ENCODE measurements around the gene RAB11FIP2. TPM values are rescaled to one million over a fixed set of nuclear protein-coding genes. Genes with fewer than 3 reads are reported as not detected.

RAB11FIP2 gene
- total RNA-seq, 1 donor from 2014 or later, result 17.4 TPM

DNA sequence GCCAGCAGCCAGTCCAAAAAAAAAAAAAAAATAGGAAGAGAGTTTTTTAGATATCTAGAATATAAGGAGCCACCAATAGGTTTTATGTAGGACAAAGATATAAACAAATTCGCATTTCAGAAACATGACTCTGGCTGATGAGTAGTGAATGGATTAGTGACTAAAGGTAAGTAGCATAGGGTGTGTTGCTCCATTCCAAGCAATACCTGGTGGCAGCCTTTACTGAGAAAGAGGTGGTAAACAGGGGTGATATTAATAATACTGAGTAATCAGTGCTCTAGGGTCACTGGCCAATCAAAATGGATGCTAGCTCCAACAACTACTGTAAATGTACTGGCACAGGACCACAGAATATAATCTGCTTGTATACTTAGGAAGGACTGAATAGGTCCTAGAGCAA is 45.5 kb upstream of the RAB11FIP2 start:
- H3K9me3 Mint-ChIP-seq (ENCODE audit: unreplicated experiment), result peaks cover 5% of the 10 kb centered on the region
- H3K4me2 ChIP-seq (ENCODE audit: low read length), result no peak overlapping the region
- TF ChIP-seq, protein P1, sequence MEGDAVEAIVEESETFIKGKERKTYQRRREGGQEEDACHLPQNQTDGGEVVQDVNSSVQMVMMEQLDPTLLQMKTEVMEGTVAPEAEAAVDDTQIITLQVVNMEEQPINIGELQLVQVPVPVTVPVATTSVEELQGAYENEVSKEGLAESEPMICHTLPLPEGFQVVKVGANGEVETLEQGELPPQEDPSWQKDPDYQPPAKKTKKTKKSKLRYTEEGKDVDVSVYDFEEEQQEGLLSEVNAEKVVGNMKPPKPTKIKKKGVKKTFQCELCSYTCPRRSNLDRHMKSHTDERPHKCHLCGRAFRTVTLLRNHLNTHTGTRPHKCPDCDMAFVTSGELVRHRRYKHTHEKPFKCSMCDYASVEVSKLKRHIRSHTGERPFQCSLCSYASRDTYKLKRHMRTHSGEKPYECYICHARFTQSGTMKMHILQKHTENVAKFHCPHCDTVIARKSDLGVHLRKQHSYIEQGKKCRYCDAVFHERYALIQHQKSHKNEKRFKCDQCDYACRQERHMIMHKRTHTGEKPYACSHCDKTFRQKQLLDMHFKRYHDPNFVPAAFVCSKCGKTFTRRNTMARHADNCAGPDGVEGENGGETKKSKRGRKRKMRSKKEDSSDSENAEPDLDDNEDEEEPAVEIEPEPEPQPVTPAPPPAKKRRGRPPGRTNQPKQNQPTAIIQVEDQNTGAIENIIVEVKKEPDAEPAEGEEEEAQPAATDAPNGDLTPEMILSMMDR (IDR thresholded peaks at IDR 0.05; ENCODE audit: insufficient read depth, low read depth, low read length), result no peak
- no peak for TF ChIP-seq EZH2 (IDR thresholded peaks at IDR 0.05; ENCODE audit: insufficient read depth, low read length)
- no peak overlapping the region for H3K27ac Mint-ChIP-seq (ENCODE audit: unreplicated experiment)
- H3K27ac ChIP-seq (ENCODE audit: low read depth, low read length), result no peak overlapping the region
- H3K9me3 ChIP-seq (ENCODE audit: insufficient read depth, low read depth, low read length), result no peaks in the 10 kb centered on the region
- H3K4me3 Mint-ChIP-seq (ENCODE audit: unreplicated experiment), result no peak overlapping the region
- H3K4me1 ChIP-seq (ENCODE audit: insufficient read depth, low read length), result no peaks in the 10 kb centered on the region
- H3K79me2 ChIP-seq (ENCODE audit: insufficient read depth, low read length), result no peaks in the 10 kb centered on the region
- no peaks in the 10 kb centered on the region for H4K20me1 ChIP-seq (ENCODE audit: insufficient read depth, low read length)
- peaks cover 12% of the 10 kb centered on the region for H3K27me3 Mint-ChIP-seq (ENCODE audit: low read depth, unreplicated experiment)
- FAIRE-seq, result no peak
- no peak overlapping the region for H3K9ac ChIP-seq (ENCODE audit: low read length)
- H3K4me1 Mint-ChIP-seq (ENCODE audit: low read depth, unreplicated experiment), result peaks cover 4% of the 10 kb centered on the region
- H3K4me3 ChIP-seq (ENCODE audit: insufficient read depth, low read depth, low read length), result no peak overlapping the region
- H3K27me3 ChIP-seq (ENCODE audit: insufficient read depth, low read length), result no peaks in the 10 kb centered on the region
- no peaks in the 10 kb centered on the region for H3K36me3 ChIP-seq (ENCODE audit: insufficient read depth, low read length)
- no peak overlapping the region for H2AFZ ChIP-seq (ENCODE audit: low read depth, low read length)
- DNase-seq (ENCODE audit: low read depth), result no peak
- H3K36me3 Mint-ChIP-seq (ENCODE audit: low read depth, unreplicated experiment), result no peaks in the 10 kb centered on the region

DNA sequence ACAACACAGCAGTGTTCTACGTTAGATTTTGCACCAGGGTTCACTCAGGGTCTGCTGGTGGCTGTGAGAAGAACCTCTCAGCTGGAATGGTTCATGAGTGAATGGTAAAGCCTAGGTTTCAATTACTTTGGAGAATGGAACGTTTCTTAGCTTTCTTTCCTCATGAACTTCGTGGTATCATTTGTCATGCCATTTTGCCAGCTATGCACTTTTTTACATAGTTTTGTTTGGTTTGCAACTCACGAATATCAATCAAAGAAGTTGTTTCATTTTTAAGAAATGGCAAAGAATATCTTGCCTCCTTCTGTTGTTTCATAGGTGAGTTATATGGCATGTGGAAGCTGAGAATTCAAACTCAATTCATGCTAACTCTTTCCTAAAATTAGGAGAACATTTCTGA is 34.1 kb upstream of the RAB11FIP2 start:
- Histone ChIP-seq H3K79me2 (ENCODE audit: insufficient read depth, low read length) (no peaks in the 10 kb centered on the region), H4K20me1 (ENCODE audit: insufficient read depth, low read length) (no peaks in the 10 kb centered on the region), H3K27me3 (ENCODE audit: insufficient read depth, low read length) (no peaks in the 10 kb centered on the region), H2AFZ (ENCODE audit: low read depth, low read length) (no peak overlapping the region), H3K4me2 (ENCODE audit: low read length) (no peak overlapping the region), H3K9me3 (ENCODE audit: insufficient read depth, low read depth, low read length) (no peaks in the 10 kb centered on the region), H3K36me3 (ENCODE audit: insufficient read depth, low read length) (no peaks in the 10 kb centered on the region), H3K4me1 (ENCODE audit: insufficient read depth, low read length) (no peaks in the 10 kb centered on the region), H3K27ac (ENCODE audit: low read depth, low read length) (no peak overlapping the region), H3K9ac (ENCODE audit: low read length) (no peak overlapping the region), H3K4me3 (ENCODE audit: insufficient read depth, low read depth, low read length) (no peak overlapping the region)
- DNase-seq (ENCODE audit: low read depth) (no peak), FAIRE-seq (no peak)
- Mint-ChIP-seq H3K4me1 (ENCODE audit: low read depth, unreplicated experiment) (no peaks in the 10 kb centered on the region), H3K9me3 (ENCODE audit: unreplicated experiment) (peaks cover 8% of the 10 kb centered on the region), H3K36me3 (ENCODE audit: low read depth, unreplicated experiment) (no peaks in the 10 kb centered on the region), H3K27me3 (ENCODE audit: low read depth, unreplicated experiment) (no peaks in the 10 kb centered on the region), H3K27ac (ENCODE audit: unreplicated experiment) (no peak overlapping the region), H3K4me3 (ENCODE audit: unreplicated experiment) (no peak overlapping the region)
- TF ChIP-seq, protein P1 (IDR thresholded peaks at IDR 0.05; ENCODE audit: insufficient read depth, low read depth, low read length), result no peak
- no peak for TF ChIP-seq EZH2 (IDR thresholded peaks at IDR 0.05; ENCODE audit: insufficient read depth, low read length)

DNA sequence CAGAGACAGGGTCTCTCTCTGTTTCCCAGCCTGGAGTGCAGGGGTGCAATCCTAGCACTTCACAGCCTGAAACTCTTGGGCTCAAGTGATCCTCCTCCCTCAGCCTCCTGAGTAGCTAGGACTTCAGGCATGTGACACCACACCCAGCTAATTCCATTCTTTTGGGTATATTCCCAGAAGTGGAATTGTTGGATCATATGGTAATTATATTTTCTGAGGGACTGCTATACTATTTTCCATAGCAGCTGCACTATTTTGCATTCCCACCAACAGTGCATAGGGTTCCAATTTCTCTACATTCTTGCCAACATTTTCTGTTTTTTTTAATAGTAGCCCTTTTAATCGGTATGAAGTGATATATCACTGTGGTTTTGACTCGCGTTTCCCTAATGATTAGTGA is 30.0 kb upstream of the RAB11FIP2 start:
- no peaks in the 10 kb centered on the region for H3K4me1 Mint-ChIP-seq (ENCODE audit: low read depth, unreplicated experiment)
- H3K36me3 ChIP-seq (ENCODE audit: insufficient read depth, low read length), result no peaks in the 10 kb centered on the region
- no peak overlapping the region for H3K27ac Mint-ChIP-seq (ENCODE audit: unreplicated experiment)
- H4K20me1 ChIP-seq (ENCODE audit: insufficient read depth, low read length), result no peaks in the 10 kb centered on the region
- TF ChIP-seq, protein P1 (IDR thresholded peaks at IDR 0.05; ENCODE audit: insufficient read depth, low read depth, low read length), result no peak
- TF ChIP-seq EZH2 (IDR thresholded peaks at IDR 0.05; ENCODE audit: insufficient read depth, low read length), result no peak
- H3K9ac ChIP-seq (ENCODE audit: low read length), result no peak overlapping the region
- FAIRE-seq, result no peak
- no peak for DNase-seq (ENCODE audit: low read depth)
- H3K27ac ChIP-seq (ENCODE audit: low read depth, low read length), result no peak overlapping the region
- no peaks in the 10 kb centered on the region for H3K36me3 Mint-ChIP-seq (ENCODE audit: low read depth, unreplicated experiment)
- H2AFZ ChIP-seq (ENCODE audit: low read depth, low read length), result no peak overlapping the region
- H3K9me3 Mint-ChIP-seq (ENCODE audit: unreplicated experiment), result peaks cover 2% of the 10 kb centered on the region
- no peaks in the 10 kb centered on the region for H3K4me1 ChIP-seq (ENCODE audit: insufficient read depth, low read length)
- no peak overlapping the region for H3K4me3 ChIP-seq (ENCODE audit: insufficient read depth, low read depth, low read length)
- H3K27me3 ChIP-seq (ENCODE audit: insufficient read depth, low read length), result no peaks in the 10 kb centered on the region
- H3K4me3 Mint-ChIP-seq (ENCODE audit: unreplicated experiment), result no peak overlapping the region
- H3K9me3 ChIP-seq (ENCODE audit: insufficient read depth, low read depth, low read length), result no peaks in the 10 kb centered on the region
- H3K79me2 ChIP-seq (ENCODE audit: insufficient read depth, low read length), result no peaks in the 10 kb centered on the region
- H3K4me2 ChIP-seq (ENCODE audit: low read length), result no peak overlapping the region
- no peaks in the 10 kb centered on the region for H3K27me3 Mint-ChIP-seq (ENCODE audit: low read depth, unreplicated experiment)

All from astrocyte (in vitro differentiated cells and primary cell).